ENCODE measurements around the gene MYH11.
"Not testable (repeated sequence)": the region's sequence is repeated elsewhere in the genome, so short reads cannot be mapped to it uniquely, and the experiment has no call there.

MYH11 gene

GRCh38 chr16:15874745-15875314, 18.0 kb upstream of the MYH11 start:
- peak; percentile 42 for DNase-seq

- DNase-seq, result no peak
Observed at GRCh38 chr16:15873737-15874136, 16.9 kb upstream of the MYH11 start.

- no peak for DNase-seq
Observed at GRCh38 chr16:15873301-15873700, 16.5 kb upstream of the MYH11 start.

DNA sequence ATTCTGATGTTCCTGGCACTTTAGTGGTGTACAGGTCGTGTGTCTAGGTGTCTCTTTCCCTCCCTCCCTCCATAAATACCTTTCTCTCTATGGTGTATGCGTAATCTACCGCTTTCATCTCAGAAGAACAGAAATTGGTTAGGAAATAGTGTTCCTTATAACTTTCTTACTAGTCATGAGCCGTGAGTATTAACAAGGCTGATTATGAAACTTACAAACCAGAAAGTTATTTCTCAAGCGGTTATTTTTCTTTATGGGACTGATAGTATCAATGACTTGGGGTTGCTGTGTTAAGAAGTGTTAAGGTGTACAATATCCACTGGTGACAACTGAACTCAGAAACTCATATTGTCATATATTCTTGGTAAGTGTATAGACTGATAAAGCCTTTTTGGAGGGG, 13.2 kb upstream of the MYH11 start:
- DNase-seq, result no peak

DNA sequence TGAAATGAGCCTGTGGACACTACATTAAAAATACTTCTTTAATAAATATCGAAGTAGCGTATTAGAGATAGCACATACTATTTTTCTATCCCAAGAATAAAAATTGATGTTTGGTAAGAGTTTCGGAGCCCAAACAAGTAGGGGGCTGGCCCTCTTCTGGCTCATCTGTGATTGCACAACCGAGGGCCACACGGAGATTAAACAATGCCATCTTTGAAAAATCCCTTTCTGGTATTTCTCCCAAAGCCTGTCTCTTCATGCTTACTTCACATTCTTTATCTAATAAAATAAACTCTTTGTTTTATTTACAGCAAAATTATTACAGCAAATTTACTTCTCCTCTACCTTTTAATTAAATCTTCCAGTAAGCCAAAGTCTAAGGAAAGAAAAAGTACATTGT, 9.6 kb upstream of the MYH11 start:
- no peak for DNase-seq

- no peak for DNase-seq
Observed at GRCh38 chr16:15865742-15866141, 8.9 kb upstream of the MYH11 start.

- no peak for DNase-seq
Observed at GRCh38 chr16:15864939-15865338, 8.1 kb upstream of the MYH11 start.

DNA sequence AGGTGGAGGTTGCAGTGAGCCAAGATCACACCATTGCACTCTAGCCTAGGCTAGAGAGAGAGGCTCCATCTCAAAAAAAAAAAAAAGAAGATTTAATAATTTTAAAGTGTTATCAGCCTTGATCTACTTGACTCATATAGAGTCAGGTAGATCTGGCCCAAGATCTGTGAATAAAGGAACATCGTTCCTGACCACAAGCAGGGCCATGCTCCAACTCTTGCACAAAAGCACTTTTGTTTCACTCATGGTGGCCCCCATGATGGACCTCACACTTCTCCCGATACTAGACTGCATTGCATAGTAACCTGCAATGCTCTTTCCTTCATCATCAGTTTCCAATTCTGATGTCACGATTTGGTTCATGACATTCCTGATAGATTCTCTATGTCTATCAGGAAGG, 5.2 kb upstream of the MYH11 start:
- no peak for DNase-seq

GRCh38 chr16:15858921-15859668, 2.3 kb upstream of the MYH11 start:
- no peak for DNase-seq

GRCh38 chr16:15857724-15858560, 1.1 kb upstream of the MYH11 start:
- DNase-seq, result peak; percentile 3

GRCh38 chr16:15856182-15856581, 646 bp downstream of the MYH11 start:
- DNase-seq, result no peak

GRCh38 chr16:15855704-15856003, 1.2 kb downstream of the MYH11 start:
- no peak for DNase-seq

- DNase-seq, result no peak
Observed at GRCh38 chr16:15854906-15855703, 1.7 kb downstream of the MYH11 start.

GRCh38 chr16:15854061-15854460, 2.8 kb downstream of the MYH11 start:
- DNase-seq, result no peak

- DNase-seq, result no peak
Observed at GRCh38 chr16:15853021-15853420, 3.8 kb downstream of the MYH11 start.

- DNase-seq, result not testable (repeated sequence)
Observed at GRCh38 chr16:15850555-15850954, 6.3 kb downstream of the MYH11 start.

DNA sequence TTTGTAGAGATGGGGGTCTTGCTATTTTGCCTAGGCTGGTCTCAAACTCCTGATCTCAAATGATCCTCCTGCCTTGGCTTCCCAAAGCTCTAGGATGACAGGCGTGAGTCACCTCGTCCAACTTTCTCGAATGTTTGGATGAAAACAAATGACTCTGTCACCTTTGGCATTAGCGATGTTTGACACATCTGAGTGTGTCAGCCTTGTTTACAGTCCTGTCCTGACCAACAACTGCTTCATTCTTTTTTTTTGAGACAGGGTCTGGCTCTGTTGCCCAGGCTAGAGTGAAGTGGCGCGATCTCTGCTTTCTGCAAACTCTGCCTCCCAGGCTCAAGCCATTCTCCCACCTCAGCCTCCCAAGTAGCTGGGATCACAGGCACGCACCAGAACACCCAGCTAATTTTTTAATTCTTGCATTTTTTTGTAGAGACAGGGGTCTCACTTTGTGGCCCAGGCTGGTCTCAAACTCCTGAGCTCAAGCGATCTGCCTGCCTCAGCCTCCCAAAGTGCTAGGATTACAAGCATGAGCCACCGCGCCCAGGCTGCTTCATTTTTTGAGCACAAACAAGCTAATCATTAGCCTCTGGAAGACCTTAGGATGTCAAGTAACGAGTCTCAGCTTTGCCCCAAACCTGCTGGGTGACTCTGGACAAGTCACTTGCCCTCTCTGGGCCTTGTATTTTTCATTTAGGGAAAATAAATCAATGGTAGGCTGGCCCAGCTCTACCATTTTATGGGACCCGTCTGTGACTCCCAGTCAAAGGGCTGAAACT, 7.4 kb downstream of the MYH11 start:
- no peak for DNase-seq

- DNase-seq, result no peak
Observed at GRCh38 chr16:15847611-15848175, 9.1 kb downstream of the MYH11 start.

GRCh38 chr16:15846510-15846909, 10.3 kb downstream of the MYH11 start:
- no peak for DNase-seq

DNA sequence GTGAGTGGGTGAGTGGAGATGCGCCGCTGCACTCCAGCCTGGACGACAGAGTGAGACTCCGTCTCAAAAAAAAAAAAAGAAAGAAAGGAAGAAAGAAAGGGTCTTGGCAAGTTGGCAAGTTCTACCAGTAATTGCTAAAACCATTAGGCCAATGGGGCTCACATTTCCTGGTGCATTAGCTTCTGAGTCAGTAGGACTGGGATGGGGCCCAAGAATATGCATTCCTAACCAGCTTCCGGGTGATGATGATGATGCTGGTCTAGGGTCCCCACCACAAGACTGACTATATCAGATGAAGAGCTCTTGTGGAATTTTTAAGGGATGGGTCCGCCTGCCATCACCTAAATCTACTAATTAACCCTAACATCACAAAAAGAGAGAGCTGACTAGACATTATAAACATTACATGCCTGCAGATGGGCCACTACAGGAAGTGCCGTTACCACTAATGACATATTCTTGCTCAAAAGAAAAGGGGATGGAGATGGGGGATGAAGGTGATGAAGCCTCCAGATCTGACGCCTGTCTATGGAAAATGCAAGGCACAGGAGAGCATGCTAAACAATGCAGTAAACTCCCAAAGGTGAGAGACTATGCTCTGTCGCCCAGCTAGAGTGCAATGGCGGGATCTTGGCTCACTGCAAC, 13.1 kb downstream of the MYH11 start:
- no peak for DNase-seq

DNA sequence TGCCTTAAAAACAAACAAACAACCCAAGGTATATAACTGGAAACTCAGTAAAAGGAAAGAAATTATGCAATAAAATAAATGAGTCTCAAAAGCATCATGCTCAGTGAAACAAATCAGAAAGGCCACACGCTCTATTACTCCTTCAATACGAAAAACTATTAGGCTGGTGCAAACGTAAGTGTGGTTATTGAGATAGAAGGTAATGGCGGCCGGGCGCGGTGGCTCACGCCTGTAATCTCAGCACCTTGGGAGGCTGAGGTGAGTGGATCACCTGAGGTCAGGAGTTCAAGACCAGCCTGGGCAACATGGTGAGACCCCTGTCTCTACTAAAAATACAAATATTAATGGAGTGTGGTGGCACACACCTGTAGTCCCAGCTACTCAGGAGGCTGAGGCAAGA, 17.6 kb downstream of the MYH11 start:
- not testable (repeated sequence) for DNase-seq

- no peak for DNase-seq
Observed at GRCh38 chr16:15837761-15838160, 19.1 kb downstream of the MYH11 start.

All from NCI-H2171 treated with DMSO at 0.1 percent for 48 hours (cell line).